HepG2 (cell line): ENCODE data around the gene SYMPK. TPM values are rescaled to one million over a fixed set of nuclear protein-coding genes. Genes with fewer than 3 reads are reported as not detected.

Source experiments
- ARID2 ChIP-seq: sonication (generic); formaldehyde crosslinking; IDR thresholded peaks from 2 replicates; pipeline ENCODE4 v1.8.1; 2022; ENCODE audit warnings: mild to moderate bottlenecking, missing genetic modification reagents, borderline replicate concordance
- HBP1 ChIP-seq: IDR thresholded peaks from 2 replicates; pipeline ENCODE4 v1.6.1; 2016; ENCODE audit warnings: low read depth, control low read depth
- KLF13 ChIP-seq: sonication (generic); formaldehyde crosslinking; IDR thresholded peaks from 2 replicates; pipeline ENCODE4 v1.4.0; 2020; ENCODE audit warnings: mild to moderate bottlenecking, missing genetic modification reagents
- PRPF4 ChIP-seq: fragments of 200-400 bp; formaldehyde crosslinking; IDR thresholded peaks from 2 replicates; pipeline ENCODE4 v1.6.1; 2016; ENCODE audit warnings: low read length, low read depth; ENCODE audit not compliant: poor library complexity, severe bottlenecking
- SATB2 ChIP-seq: sonication (generic); formaldehyde crosslinking; IDR thresholded peaks from 2 replicates; pipeline ENCODE4 v1.5.0; 2020; ENCODE audit warnings: missing genetic modification reagents
- SYNCRIP ChIP-seq: fragments of 200-400 bp; formaldehyde crosslinking; IDR thresholded peaks from 2 replicates; pipeline ENCODE4 v1.6.1; 2018; ENCODE audit warnings: mild to moderate bottlenecking, low read depth, low read length; ENCODE audit not compliant: insufficient read depth
- ZBTB26 ChIP-seq: IDR thresholded peaks from 2 replicates; pipeline ENCODE4 v1.6.1; 2016; ENCODE audit warnings: missing compliant biosample characterization, missing genetic modification reagents, borderline replicate concordance
- ZNF101 ChIP-seq: sonication (generic); formaldehyde crosslinking; IDR thresholded peaks from 2 replicates; pipeline ENCODE4 v1.4.0; 2020; ENCODE audit warnings: mild to moderate bottlenecking, low read depth, missing genetic modification reagents, borderline replicate concordance
- ZNF264 ChIP-seq: sonication (generic); formaldehyde crosslinking; IDR thresholded peaks from 2 replicates; pipeline ENCODE4 v1.4.0; 2020; ENCODE audit warnings: missing genetic modification reagents
- ZNF274 ChIP-seq: sonication (generic); formaldehyde crosslinking; IDR thresholded peaks from 2 replicates; pipeline ENCODE4 v1.5.1; 2020; ENCODE audit warnings: mild to moderate bottlenecking, missing genetic modification reagents
- ZNF30 ChIP-seq: sonication (generic); formaldehyde crosslinking; IDR thresholded peaks from 2 replicates; pipeline ENCODE4 v1.5.0; 2020; ENCODE audit warnings: mild to moderate bottlenecking, missing genetic modification reagents
- ZNF616 ChIP-seq: sonication (generic); formaldehyde crosslinking; IDR thresholded peaks from 2 replicates; pipeline ENCODE4 v1.5.0; 2020; ENCODE audit warnings: low read depth, mild to moderate bottlenecking, missing genetic modification reagents
- polyA plus RNA-seq, 8 experiments: library from polyadenylated mRNA; depleted of rRNA in 3 of 8; stranded (reverse) in 7 of 8; unstranded in 1 of 8; fragments of >200 nt; fragmentation: Illumina TruSeq in 4 of 8; extraction: Trizol in 4 of 8; gene quantifications; 2 replicates each; pipeline versions ENCODE4 v1.2.1 to v1.2.3, GENCODE V29; 2011 to 2016; ENCODE audit warnings: low read depth in 4 of 8, missing spikeins in 1 of 8, mixed read lengths in 1 of 8; ENCODE audit not compliant: insufficient read depth in 1 of 8
- total RNA-seq, 5 experiments: library from RNA; depleted of rRNA; stranded (reverse); fragments of >200 nt; fragmentation: Illumina TruSeq; extraction: Trizol; gene quantifications; 2 replicates each; pipeline ENCODE4 v1.2.3, GENCODE V29; 2016; ENCODE audit warnings: low read depth in 1 of 5

SYMPK gene
- total and polyA plus RNA-seq, 2 of the 13 experiments (the other 11 are each of a cell fraction or from before 2014, with no cell fraction given), result 21.9 to 55.7 TPM

- TF ChIP-seq KLF13 (CRISPR knock-in tag), result no peak
- TF ChIP-seq ZBTB26, result no peak
- no peak for TF ChIP-seq ZNF274 (CRISPR knock-in tag)
- no peak for TF ChIP-seq SYNCRIP
- no peak for TF ChIP-seq ZNF101 (CRISPR knock-in tag)
- no peak for TF ChIP-seq PRPF4
- no peak for TF ChIP-seq HBP1 (CRISPR knock-in tag)
- no peak for TF ChIP-seq ARID2 (CRISPR knock-in tag)
- TF ChIP-seq SATB2, result no peak
- no peak for TF ChIP-seq ZNF30
- TF ChIP-seq ZNF616 (CRISPR knock-in tag), result no peak
- TF ChIP-seq ZNF264 (CRISPR knock-in tag), result no peak
Measured at GRCh38 chr19:45826934-45827333, 36.0 kb downstream of the SYMPK start (continued).
